Activated CD4-positive, alpha-beta T cell treated with anti-CD3 and anti-CD28 coated beads, Interleukin-2, amount 10 ng/mL, durations not matched to agents 7 days and 5 days (primary cell): Measurements from ENCODE around the gene ZFPM1. TPM values are rescaled to one million over a fixed set of nuclear protein-coding genes. Genes with fewer than 3 reads are reported as not detected.
A peak's percentile ranks its signal among the peaks of the same experiment; 100 is the strongest.

Experiments
- CTCF ChIA-PET: fragments of 350-600 bp; sonication (Branson Sonifier 250); formaldehyde crosslinking; loops from one replicate; lab custom pipeline; 2021; ENCODE audit warnings: antibody characterized with exemption; lab: Charles Lee
- POLR2A ChIA-PET: fragments of 350-600 bp; sonication (Branson Sonifier 250); formaldehyde crosslinking; loops from one replicate; lab custom pipeline; 2021; ENCODE audit warnings: antibody characterized with exemption; lab: Charles Lee
- DNase-seq: peaks from one replicate; pipeline ENCODE4 v3.0.0-alpha.2; 2020
- H3K27ac Mint-ChIP-seq: one replicate; pipeline ENCODE4 v1.8.0; 2021; ENCODE audit warnings: mild to moderate bottlenecking, moderate library complexity, mixed read lengths
- H3K27me3 Mint-ChIP-seq: one replicate; pipeline ENCODE4 v1.8.0; 2021; ENCODE audit warnings: mixed read lengths
- H3K36me3 Mint-ChIP-seq: one replicate; pipeline ENCODE4 v1.8.0; 2021; ENCODE audit warnings: low read depth, mixed read lengths
- H3K4me1 Mint-ChIP-seq: one replicate; pipeline ENCODE4 v1.8.0; 2021; ENCODE audit warnings: mixed read lengths
- H3K4me3 Mint-ChIP-seq: one replicate; pipeline ENCODE4 v1.8.0; 2021; ENCODE audit warnings: mild to moderate bottlenecking, moderate library complexity, mixed read lengths
- H3K9me3 Mint-ChIP-seq: one replicate; pipeline ENCODE4 v1.8.0; 2021; ENCODE audit warnings: mixed read lengths
- total RNA-seq, 2 experiments: library from RNA; stranded (reverse); gene quantifications; one replicate each; pipeline ENCODE4 v1.2.3, GENCODE V29; 2021

Gene ZFPM1
- total RNA-seq, 2 experiments from 2014 or later, result 12.7 to 13.8 TPM

GRCh38 chr16:88527937-88528743 is 75.1 kb downstream of the ZFPM1 start:
- peaks cover 3% of the 10 kb centered on the region for H3K4me1 Mint-ChIP-seq
- no peaks in the 10 kb centered on the region for H3K9me3 Mint-ChIP-seq
- no peak for DNase-seq
- CTCF ChIA-PET, result no interaction called here
- no peaks in the 10 kb centered on the region for H3K36me3 Mint-ChIP-seq
- no peak overlapping the region for H3K4me3 Mint-ChIP-seq
- POLR2A ChIA-PET, result no interaction called here
- H3K27ac Mint-ChIP-seq, result peak overlapping the region; percentile 62
- no peaks in the 10 kb centered on the region for H3K27me3 Mint-ChIP-seq

- Mint-ChIP-seq H3K9me3 (no peaks in the 10 kb centered on the region), H3K27ac (no peak overlapping the region), H3K36me3 (no peaks in the 10 kb centered on the region), H3K4me3 (no peak overlapping the region), H3K4me1 (peaks cover 3% of the 10 kb centered on the region), H3K27me3 (no peaks in the 10 kb centered on the region)
- DNase-seq, result no peak
- CTCF ChIA-PET, result no interaction called here
- POLR2A ChIA-PET, result no interaction called here
These were observed 75.8 kb downstream of the ZFPM1 start for GRCh38 chr16:88528902-88529318.

GRCh38 chr16:88529596-88529995 is 76.5 kb downstream of the ZFPM1 start:
- H3K4me3 Mint-ChIP-seq, result no peak overlapping the region
- H3K9me3 Mint-ChIP-seq, result no peaks in the 10 kb centered on the region
- no peak for DNase-seq
- no peaks in the 10 kb centered on the region for H3K36me3 Mint-ChIP-seq
- ChIA-PET POLR2A (no interaction called here), CTCF (interaction anchor here (0.6 kb wide), 1 partner anchor 492 kb away, joined by 3 read pairs; no protein-coding TSS in a partner anchor)
- no peaks in the 10 kb centered on the region for H3K27me3 Mint-ChIP-seq
- no peak overlapping the region for H3K27ac Mint-ChIP-seq
- H3K4me1 Mint-ChIP-seq, result peaks cover 3% of the 10 kb centered on the region

- Mint-ChIP-seq H3K4me3 (no peak overlapping the region), H3K4me1 (peaks cover 5% of the 10 kb centered on the region), H3K9me3 (no peaks in the 10 kb centered on the region), H3K27ac (no peak overlapping the region), H3K36me3 (peaks cover under 1% of the 10 kb centered on the region), H3K27me3 (no peaks in the 10 kb centered on the region)
- ChIA-PET CTCF (no interaction called here), POLR2A (no interaction called here)
- no peak for DNase-seq
These were observed 77.2 kb downstream of the ZFPM1 start for GRCh38 chr16:88530051-88530857.

GRCh38 chr16:88530858-88531203 is 77.8 kb downstream of the ZFPM1 start:
- no peak for DNase-seq
- no peak overlapping the region for H3K4me3 Mint-ChIP-seq
- no peaks in the 10 kb centered on the region for H3K9me3 Mint-ChIP-seq
- no peak overlapping the region for H3K27ac Mint-ChIP-seq
- ChIA-PET CTCF (no interaction called here), POLR2A (no interaction called here)
- H3K4me1 Mint-ChIP-seq, result peaks cover 6% of the 10 kb centered on the region
- H3K27me3 Mint-ChIP-seq, result no peaks in the 10 kb centered on the region
- H3K36me3 Mint-ChIP-seq, result peaks cover 5% of the 10 kb centered on the region

GRCh38 chr16:88531346-88531745 is 78.3 kb downstream of the ZFPM1 start:
- CTCF ChIA-PET, result no interaction called here
- H3K27ac Mint-ChIP-seq, result no peak overlapping the region

GRCh38 chr16:88531931-88532433 is 78.9 kb downstream of the ZFPM1 start:
- Mint-ChIP-seq H3K4me3 (peak overlapping the region; percentile 47), H3K4me1 (peaks cover 8% of the 10 kb centered on the region), H3K9me3 (no peaks in the 10 kb centered on the region), H3K27ac (no peak overlapping the region), H3K36me3 (peaks cover 6% of the 10 kb centered on the region), H3K27me3 (no peaks in the 10 kb centered on the region)
- ChIA-PET CTCF (interaction anchor here (1.1 to 2.5 kb wide), 2 partner anchors 88 to 568 kb away, joined by 3 to 7 read pairs; no protein-coding TSS in a partner anchor), POLR2A (no interaction called here)
- no peak for DNase-seq

More at GRCh38 chr16:88531346-88531745, 78.3 kb downstream of the ZFPM1 start:
- Mint-ChIP-seq H3K9me3 (no peaks in the 10 kb centered on the region), H3K4me3 (no peak overlapping the region), H3K4me1 (peaks cover 8% of the 10 kb centered on the region), H3K27me3 (no peaks in the 10 kb centered on the region), H3K36me3 (peaks cover 6% of the 10 kb centered on the region)
- DNase-seq, result no peak
- POLR2A ChIA-PET, result no interaction called here

GRCh38 chr16:88532434-88533241 is 79.6 kb downstream of the ZFPM1 start:
- Mint-ChIP-seq H3K36me3 (peaks cover 6% of the 10 kb centered on the region), H3K4me3 (no peak overlapping the region), H3K27me3 (no peaks in the 10 kb centered on the region), H3K27ac (no peak overlapping the region), H3K4me1 (peaks cover 8% of the 10 kb centered on the region), H3K9me3 (no peaks in the 10 kb centered on the region)
- DNase-seq, result no peak
- POLR2A ChIA-PET, result no interaction called here
- CTCF ChIA-PET, result interaction anchor here (1.1 to 2.5 kb wide), 3 partner anchors 38 to 569 kb away, joined by 3 to 7 read pairs (median 3); partner anchors contain the start of gene ZC3H18

GRCh38 chr16:88533381-88533917 is 80.4 kb downstream of the ZFPM1 start:
- Mint-ChIP-seq H3K4me3 (no peak overlapping the region), H3K9me3 (no peaks in the 10 kb centered on the region), H3K4me1 (peaks cover 8% of the 10 kb centered on the region), H3K27ac (no peak overlapping the region), H3K27me3 (no peaks in the 10 kb centered on the region), H3K36me3 (peaks cover 6% of the 10 kb centered on the region)
- DNase-seq, result no peak
- CTCF ChIA-PET, result interaction anchor here (1.2 to 2.5 kb wide), 3 partner anchors 17 to 90 kb away, joined by 3 to 7 read pairs (median 4); partner anchors contain the start of gene ZC3H18
- POLR2A ChIA-PET, result no interaction called here

- H3K36me3 Mint-ChIP-seq, result peaks cover 6% of the 10 kb centered on the region
- H3K4me1 Mint-ChIP-seq, result peaks cover 8% of the 10 kb centered on the region
- POLR2A ChIA-PET, result no interaction called here
- peak; percentile 76 for DNase-seq
- CTCF ChIA-PET, result interaction anchor here (1.2 to 2.5 kb wide), 3 partner anchors 16 to 90 kb away, joined by 3 to 7 read pairs (median 4); partner anchors contain the start of gene ZC3H18
- H3K27me3 Mint-ChIP-seq, result peaks cover 4% of the 10 kb centered on the region
- H3K4me3 Mint-ChIP-seq, result peak overlapping the region; percentile 45
- H3K9me3 Mint-ChIP-seq, result no peaks in the 10 kb centered on the region
- no peak overlapping the region for H3K27ac Mint-ChIP-seq
These were observed 81.0 kb downstream of the ZFPM1 start for GRCh38 chr16:88533932-88534637.

- ChIA-PET POLR2A (no interaction called here), CTCF (interaction anchor here (1.5 kb wide), 1 partner anchor 16 kb away, joined by 4 read pairs; no protein-coding TSS in a partner anchor)
- DNase-seq, result peak; percentile 28
- H3K4me3 Mint-ChIP-seq, result peak overlapping the region; percentile 73
- peaks cover 8% of the 10 kb centered on the region for H3K4me1 Mint-ChIP-seq
- H3K27ac Mint-ChIP-seq, result peak overlapping the region; percentile 88
- H3K27me3 Mint-ChIP-seq, result peaks cover 4% of the 10 kb centered on the region
- H3K9me3 Mint-ChIP-seq, result no peaks in the 10 kb centered on the region
- H3K36me3 Mint-ChIP-seq, result peaks cover 6% of the 10 kb centered on the region
These were observed 81.6 kb downstream of the ZFPM1 start for GRCh38 chr16:88534638-88535190.
